GM21447 (cell line): ENCODE measurements around the gene FGG.
A peak's percentile ranks its signal among the peaks of the same experiment; 100 is the strongest.

Source experiments
- ATAC-seq: cut with Tn5 transposase; IDR thresholded peaks from one replicate; pipeline ENCODE4 v1.9.1; 2021; ENCODE audit not compliant: unreplicated experiment

FGG gene

DNA sequence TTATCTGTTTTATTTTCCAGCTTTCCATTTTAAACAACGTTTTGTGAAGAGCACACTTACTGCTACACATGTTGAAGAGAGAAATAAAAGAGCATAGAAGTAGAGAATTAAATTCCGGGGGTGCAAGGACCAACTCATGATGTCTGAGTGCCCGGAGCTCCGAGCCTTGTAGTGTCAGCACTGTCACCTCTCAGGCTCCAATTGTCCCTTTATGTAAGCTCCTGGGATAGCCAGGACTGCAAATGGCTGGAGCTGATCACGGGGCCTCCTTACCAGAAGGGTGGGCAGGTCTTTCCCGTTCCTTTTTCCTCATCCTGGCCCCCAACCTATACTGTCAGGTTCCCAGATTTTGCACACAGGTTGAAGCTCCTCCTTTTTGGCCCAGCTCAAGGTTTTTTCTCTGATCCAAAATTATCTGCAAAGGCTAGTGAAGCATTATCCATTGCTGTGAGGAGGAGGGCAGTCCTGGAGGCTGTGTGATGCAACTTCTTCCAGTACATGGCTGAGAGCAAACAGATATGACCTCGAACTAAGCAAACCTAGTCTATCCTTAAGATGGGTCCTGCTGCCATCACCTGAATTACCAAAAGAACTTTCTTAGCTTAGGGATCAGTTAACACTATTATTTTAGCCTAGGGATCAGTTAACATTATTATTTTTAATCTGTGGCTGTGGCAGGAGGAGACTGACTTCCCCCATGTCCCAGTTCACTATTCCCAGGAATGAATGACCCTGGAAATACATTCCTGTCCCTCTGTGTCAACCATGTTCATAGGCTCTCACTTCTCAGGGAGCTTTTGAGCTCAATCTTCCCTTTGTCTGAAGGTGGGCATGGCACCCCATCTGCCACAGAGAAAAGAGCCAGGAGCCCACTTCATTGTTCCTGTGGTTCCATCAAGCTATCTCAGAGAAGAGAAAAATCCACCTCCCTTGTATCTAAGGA lies at the start of gene FGG:
FGG (minus strand) TSS at position 185 of the 943 bp plus-strand sequence; CDS start at position 138, 47 bp downstream.
- ATAC-seq = no peak

DNA sequence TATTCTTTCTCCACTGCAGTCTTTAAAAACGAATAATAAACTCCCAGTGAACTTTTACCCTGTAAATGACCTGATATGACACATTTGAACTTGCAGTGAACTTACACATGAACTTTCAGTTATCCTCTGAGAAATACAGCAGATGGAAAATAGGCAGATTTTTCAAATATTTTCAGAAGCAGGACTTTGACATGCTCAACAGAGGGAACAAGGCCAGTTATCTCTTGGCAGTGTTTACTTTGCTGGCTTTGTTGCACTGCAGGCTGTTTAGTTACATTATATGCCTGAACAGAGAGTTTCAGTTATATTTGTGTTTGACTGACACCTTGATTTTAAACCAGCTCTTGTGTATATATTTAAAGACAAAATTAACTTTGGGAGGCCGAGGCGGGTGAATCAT lies 47.6 kb upstream of the FGG start:
- ATAC-seq = no peak

DNA sequence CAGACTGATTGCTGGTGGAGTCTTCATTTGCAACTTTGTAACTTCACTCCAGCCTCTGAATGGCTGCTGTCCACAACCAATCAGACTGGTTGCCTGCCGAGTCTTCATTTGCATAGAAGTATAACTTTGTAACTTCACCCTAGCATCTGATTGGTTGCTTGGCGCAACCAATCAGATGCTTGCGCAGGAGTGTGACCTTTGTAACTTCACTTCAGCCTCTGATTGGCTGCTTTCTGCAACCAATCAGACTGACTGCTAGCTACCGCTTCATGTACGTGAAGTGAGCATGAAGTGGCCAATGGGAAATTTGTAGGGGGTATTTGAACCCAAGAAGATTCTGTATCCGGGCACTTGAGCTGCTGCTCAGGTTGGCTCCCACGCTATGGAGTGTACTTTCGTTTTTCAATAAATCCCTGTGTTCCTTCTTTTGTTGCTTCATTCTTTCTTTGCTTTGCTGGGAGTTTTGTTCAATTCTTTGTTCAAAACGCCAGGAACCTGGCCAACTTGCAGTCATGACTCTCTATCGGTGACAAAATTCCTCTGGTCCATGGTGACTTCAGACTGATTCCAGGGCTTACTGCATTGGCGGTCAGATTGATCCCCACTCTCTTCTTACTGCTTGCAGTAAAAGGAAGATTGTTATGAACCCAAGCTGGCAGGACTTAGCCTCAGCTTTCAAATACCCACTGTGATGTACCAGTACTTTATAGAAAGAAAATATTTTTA lies 46.4 kb upstream of the FGG start:
- ATAC-seq = no peak

DNA sequence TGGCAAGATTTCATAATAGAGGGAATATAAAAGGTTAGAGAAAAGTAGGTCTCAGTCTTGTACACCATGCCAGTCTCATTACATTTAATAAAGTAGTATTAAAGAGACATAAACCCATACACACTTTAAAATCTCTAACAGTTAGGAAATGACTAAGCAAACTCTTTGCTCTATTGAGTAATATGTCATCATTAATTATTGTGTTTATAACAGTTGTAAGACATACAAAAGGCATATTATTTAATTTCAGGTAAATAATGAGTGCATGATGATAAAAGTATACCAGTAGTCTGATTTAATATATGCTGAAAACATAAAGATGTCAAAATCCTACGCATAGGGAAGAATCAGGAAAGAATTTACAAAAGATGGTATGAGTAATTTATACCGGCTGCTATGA lies 31.0 kb upstream of the FGG start:
- no peak for ATAC-seq

DNA sequence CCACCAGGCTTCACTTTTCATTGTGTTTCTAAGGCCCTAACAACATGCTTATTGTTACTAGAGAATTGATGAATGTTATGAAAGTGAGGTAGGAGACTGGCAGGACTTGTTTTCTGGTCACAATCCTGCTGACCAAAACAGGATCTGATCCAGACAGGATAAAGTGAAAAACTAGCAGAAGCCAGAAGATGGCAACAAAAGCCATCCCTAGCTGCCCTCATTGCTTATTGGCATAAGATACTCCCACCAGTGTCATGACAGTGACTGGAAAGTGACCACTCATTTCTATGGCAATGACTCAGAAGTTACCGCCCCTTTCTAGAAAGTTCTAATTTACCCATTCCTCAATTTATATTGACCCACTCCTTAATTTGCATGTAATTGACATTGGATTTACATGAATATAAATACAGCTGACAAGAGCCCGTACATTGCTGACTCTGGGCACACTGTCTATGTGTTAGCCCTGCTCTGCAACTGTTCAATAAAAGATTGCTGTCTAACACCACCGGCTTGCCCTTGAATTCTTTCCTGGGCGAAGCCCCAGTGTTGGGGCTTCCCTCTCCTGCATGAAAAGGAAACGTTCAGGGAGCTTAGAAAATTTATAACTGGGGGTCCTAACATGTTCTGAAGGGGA lies 30.0 kb upstream of the FGG start:
- ATAC-seq = no peak

DNA sequence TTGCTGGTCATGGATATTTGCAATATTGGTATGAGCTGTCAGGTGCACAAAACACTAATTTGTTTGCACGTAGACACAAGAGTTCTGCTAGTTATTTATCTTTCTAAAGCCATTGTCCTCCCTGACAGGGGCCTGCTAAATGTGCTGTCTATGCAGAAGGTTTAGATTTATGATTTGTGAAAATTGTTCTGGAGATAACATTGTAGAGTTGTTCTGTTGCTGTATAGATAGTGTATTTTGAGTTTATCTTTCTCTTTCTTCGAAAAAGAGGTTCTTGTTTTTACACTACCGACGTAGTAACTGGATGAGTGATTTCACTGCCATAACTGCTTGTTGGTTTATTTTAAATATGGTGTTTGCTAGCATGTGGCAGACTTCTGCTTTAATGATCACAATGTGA lies 28.5 kb upstream of the FGG start:
- ATAC-seq = no peak

DNA sequence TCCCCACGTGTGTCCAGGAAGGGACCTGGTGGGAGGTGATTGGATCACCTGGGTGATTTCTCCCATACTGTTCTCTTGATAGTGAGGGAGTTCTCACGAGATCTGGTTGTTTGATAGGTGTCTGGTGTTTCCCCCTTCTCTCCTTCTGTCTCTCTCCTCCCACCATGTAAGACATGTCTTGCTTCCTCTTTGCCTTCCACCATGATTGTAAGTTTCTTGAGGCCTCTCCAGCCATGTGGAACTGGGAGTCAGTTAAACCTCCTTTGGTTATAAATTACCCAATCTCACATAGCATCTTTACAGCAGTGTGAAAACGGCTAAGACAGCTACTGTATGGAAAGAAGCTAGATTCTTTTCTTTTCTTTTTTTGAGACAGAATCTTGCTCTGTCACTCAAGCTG lies 21.6 kb upstream of the FGG start:
- no peak for ATAC-seq

DNA sequence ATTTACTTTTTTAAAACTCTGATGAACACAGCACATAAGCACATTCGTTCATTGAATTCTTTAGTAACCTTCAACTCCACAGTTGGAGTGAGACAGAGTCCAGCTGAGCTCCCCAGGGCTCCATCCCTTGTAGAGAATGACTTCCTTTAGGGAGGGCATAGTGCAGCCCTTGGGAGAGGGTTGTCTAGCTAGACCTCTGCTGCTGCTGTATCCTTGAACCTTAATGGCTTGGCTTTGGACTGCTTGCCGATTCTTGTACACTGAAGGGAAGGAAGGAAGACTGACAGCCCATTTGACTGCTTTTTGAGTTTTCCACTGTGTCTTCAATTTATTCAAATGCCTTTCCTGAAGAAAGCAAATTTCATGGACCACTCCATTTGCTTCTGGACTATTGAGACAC lies 19.4 kb upstream of the FGG start:
- ATAC-seq = no peak

DNA sequence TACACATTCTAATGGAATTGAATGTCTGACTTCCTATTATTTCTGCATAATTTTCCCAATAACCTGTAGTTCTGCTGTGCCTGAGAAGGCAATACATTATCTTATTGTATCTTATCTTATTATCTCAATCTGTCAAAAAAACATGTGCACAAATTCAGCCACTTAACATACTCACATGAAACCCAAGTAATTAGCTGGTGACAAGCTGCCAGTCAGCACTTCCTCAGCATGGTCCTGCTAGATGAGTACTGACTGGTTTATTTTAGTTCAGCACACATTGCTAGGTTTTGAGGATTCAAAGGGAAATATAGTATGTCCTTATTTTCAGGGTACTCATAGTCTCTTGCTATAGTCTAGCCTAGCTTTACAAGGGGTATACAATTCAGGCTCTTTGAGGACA lies 17.9 kb upstream of the FGG start:
- no peak for ATAC-seq

DNA sequence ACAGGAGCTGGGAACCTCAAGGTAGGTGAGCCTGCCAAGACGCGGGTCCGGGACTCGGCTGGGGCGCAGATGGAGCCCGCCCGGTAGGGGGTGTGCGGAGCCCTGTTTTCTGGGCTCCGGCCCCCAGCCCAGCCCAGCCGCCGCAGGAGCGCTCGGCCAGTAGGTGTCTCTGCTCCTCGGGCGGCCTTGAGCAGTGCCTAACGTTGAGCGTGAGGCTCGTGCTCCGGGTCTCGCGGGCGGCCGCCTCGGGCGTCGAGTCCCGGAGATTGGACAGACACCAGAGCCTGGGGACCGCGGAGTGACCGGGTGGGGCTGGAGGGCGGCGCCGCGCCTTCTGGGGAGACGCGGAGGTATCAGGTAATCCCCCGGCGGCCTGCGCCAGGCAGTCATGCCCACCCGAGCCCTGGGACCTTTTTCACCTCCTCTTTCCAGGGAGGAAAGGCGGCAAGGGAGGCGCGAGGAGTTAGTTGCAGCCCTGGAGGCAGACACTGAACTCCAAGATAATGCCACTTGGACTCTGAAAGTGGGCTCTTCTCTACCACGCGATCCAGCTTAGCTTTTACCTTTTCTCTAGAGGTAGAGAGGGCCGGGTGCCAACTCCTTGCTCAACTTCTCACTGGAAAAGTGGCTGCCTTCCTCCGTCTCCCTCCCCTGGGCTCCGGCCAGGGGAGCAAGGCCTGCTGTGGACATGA lies 14.5 kb upstream of the FGG start:
- peak; percentile 92 for ATAC-seq

DNA sequence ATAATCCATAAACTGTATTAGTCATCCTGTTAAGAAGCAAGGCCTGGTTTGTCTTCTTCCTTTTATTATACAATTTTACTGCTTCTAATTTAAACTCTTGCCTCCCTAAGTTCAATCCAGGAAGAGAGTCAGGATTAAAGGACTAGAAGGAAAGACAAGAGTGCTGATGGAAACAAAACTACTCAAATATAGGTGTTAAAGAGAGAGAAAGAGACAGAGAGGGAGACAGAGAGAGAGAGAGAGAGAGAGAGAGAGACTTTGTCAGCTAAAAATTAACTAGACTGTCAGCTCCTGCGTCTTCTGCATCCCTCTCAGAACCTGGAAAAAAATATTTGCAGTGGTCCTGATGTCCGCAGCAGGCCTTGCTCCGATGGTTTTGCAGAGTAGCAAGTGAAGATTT lies 13.5 kb upstream of the FGG start:
- ATAC-seq = no peak

DNA sequence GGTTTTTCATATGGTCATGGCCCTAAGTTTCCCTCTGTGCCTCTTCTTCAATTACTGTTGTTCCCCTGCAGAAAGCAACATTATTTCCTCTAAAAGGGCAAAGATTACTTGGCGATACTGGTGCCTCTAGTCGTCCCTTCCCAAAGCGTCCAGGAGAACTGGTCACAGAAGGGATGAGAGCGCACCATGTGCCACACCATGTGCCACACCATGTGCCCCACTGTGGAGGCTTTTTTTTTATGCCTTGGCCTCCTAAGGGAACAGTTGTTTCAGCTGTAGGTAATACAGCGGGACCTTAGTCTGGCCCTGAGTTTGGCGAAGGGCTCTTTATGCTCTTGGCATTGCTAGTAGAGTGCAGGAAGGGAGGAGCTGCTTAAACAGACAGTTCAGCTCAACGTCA lies 11.5 kb upstream of the FGG start:
- ATAC-seq = no peak

DNA sequence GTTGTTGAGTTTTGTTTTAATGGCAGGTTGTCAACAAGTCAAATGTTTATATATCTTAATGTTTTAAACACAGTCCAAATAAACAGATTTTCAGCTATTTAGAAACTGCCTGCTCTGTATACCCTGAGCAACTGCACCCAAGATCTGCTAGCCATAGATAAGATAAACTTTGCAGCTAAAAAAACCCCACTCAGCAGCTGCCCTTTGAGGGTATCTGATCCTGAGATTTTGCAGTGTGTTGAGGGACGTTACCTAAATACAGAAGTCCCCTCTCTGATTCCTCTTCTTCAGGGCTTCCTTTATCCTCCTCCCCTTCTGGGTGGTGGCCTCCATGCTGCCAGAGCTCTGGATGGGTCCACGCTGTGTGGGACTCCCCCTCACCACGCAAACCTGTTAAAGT lies 11.0 kb upstream of the FGG start:
- ATAC-seq = no peak

DNA sequence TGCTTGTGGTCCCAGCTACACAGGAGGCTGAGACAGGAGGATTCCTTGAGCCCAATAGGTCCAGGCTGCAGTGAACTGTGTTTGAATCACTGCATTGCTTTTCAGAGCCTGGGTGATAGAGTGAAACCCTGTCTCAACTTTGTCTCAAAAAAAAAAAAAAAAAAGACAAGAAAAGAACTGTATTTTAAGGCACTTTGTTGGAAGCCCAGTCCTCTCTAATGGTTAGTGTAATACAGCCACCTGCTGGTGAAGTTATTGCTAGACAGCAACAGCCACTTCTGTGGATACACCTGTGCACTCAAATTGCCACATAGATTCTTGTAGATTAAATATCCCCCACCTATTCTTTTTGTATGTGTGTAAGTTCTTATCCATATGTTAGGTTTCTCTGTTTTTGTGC lies 10.1 kb upstream of the FGG start:
- ATAC-seq = no peak

DNA sequence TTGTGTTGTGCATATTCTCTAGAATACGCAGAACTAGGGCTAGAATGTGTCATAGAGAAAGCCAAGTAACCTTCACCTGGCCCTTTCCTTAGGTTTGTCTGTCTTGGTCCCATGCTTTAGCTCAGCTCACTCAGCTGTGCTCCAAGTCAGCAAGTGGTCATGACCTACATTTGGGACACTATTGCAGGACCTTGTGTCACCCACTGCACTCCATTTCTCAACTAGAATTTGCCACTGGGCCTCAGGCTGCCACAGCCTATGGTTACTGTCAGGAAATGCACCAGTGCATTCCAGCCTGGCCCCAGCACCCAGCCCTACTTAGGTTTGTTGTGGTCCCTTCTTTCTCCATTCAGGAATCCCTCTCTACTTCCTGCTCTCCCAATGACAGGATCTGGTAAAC lies 7.7 kb upstream of the FGG start:
- ATAC-seq = no peak

DNA sequence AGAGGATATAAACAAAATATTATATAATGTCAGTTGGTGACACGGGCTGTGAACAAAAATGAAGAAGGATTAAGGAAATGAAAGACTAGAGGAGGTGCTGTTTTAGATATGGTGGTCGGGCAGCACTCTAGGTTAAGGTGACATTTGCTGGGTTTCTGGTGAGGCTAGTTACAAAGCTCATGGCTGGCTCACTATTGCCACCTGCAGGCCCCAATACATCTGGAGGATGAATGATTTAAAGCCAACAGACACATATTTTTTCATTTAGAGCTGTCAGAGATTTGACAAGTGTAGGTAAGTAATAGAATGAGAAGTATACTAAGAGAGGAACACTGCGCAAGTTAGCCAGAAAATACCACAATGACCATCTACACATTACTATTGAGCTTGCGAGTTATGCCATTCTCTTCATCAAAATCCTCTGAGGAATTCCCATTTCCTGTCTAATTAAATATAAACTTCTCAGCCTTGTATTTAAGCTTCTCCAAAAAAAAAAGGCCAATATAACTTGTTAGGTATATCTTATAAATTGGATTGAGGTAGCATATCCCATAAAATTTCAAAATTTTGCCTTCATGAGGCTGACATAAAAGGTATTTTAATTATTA lies 6.4 kb upstream of the FGG start:
- peak; percentile 65 for ATAC-seq

DNA sequence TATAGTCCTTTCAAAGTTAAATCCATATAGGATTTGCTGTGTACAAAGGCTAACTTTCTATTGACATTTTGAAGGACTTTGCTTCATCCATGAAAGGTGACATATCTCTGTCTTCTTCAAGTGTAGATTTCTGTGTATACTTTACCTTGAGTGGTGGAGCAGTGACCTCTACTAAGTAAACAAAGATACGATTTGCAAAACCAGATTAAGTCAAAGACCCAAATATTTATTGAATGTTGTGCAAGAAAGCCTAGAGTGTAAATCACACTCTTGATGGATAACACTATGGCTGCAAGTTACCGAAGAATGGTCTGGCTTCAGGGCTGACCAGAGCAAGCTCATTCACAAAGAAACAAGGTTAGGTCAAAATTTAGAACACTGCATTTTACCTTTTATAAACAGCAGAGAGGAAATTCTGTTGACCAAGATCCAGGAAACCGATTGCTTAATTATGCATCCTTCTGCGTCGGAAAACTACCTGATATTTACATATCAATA lies 5.4 kb upstream of the FGG start:
- no peak for ATAC-seq

DNA sequence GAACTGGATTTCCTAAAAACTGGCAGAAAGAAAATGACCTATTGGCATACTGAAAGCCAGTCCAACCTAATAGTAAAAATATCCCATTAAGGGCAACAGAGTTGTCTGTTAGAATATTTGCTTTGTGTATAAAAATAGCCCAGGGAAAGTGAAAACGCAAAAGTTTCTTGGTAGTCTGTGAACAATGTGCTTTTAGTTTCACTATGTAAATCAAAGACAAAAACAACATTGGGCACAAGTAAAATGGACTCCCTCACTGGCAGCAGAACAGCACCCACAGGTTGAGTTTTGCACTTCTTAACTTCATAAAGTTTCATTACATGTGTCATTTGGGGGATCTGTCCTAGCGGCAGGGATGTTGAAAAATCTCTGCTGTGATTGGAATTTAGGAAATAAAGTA lies 4.3 kb upstream of the FGG start:
- peak; percentile 94 for ATAC-seq

DNA sequence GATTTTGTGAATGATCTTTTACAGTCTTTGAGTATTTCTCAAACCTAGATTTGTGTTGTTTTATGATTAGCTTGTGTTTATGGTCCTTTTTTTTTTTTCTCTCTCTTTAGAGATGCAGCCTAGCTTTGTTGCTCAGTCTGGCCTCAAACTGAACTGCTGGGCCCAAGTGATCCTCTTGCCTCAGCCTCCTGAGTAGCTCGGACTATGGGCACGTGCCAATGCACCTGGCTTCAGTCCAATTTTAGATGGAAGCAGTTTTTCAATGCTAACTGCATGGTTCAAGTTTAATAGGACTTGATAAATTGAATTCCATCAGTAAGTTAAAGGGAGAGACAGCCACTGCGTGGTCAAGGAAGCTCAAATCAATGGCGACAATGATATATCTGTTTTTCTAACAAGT lies 3.8 kb upstream of the FGG start:
- no peak for ATAC-seq

DNA sequence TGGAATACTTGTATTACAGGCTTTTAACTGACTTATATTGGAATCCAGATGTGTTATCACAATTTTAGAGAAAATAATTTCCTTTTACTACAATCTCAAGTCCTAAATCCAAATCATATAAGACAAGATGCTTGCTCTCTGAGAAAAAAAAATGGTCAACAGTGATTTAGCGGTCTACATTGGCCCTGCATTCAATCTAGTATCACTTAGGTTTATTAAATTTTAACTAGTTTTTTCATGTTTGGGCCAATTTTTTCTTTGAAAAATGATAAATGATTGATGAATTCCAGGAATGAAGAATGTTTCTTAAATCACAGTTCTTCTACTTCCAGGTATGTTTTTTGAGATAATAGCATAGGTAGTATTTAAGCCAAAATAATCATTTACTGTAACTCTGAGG lies 2.8 kb upstream of the FGG start:
- no peak for ATAC-seq

DNA sequence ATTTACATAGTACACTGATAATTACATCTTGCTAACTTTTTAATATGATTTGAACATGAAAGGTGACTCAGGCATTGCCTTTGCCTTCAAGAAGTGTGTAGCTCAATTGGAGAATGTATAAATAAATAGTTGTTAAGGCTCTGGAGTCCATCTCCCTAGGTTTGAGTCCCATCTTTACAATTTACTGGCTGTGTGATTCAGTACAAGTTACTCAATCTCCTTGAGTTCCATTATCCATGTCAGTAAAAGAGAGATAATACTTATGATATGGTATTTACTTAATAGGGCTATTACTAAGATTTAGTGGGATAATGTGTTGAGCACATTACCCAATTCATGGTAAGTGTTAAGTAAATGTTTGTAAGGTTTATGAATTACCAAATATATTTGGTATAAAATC lies 1.9 kb upstream of the FGG start:
- ATAC-seq = no peak
